ENCODE results near the gene HIVEP3. TPM values are rescaled to one million over a fixed set of nuclear protein-coding genes. Genes with fewer than 3 reads are reported as not detected.

HIVEP3 gene
- total and polyA plus RNA-seq, 3 donors from 2014 or later: 4.8 to 7.3 (median 7.2) TPM

DNA sequence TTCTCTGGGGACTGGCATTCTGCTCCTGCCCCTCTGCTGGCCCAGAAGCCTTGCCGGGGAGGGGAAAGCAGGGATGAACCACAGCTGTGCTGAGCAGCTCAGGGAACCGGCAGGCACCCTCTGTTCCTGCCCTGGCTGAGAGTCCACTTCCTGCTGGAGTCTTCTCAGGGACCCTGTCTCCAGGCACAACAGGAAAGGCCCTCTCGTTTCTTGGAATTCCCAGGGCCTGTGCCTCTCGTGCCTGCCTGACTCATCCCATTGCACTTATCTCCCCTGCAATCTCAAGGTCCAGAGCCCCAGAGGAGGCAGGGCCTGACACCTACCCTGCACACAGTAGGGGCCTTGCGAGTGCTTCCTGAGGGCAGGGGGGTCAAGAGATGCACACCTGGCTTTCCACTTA lies 433.1 kb downstream of the HIVEP3 start:
- intact Hi-C loops (cut with DNase I; ENCODE audit: low total_unique reads): no loop called here
- Histone ChIP-seq H3K4me1 (peaks cover 23% of the 10 kb centered on the region), H3K4me3 (no peak overlapping the region), H3K27me3 (no peaks in the 10 kb centered on the region), H3K36me3 (ENCODE audit: low read depth, missing control alignments) (no peaks in the 10 kb centered on the region), H3K27ac (no peak overlapping the region), H3K9me3 (no peaks in the 10 kb centered on the region)
- 39 to 46% methylated on average over 3 to 5 of the region's 5 CpGs for WGBS, 2 donors
- TF ChIP-seq, protein P1, sequence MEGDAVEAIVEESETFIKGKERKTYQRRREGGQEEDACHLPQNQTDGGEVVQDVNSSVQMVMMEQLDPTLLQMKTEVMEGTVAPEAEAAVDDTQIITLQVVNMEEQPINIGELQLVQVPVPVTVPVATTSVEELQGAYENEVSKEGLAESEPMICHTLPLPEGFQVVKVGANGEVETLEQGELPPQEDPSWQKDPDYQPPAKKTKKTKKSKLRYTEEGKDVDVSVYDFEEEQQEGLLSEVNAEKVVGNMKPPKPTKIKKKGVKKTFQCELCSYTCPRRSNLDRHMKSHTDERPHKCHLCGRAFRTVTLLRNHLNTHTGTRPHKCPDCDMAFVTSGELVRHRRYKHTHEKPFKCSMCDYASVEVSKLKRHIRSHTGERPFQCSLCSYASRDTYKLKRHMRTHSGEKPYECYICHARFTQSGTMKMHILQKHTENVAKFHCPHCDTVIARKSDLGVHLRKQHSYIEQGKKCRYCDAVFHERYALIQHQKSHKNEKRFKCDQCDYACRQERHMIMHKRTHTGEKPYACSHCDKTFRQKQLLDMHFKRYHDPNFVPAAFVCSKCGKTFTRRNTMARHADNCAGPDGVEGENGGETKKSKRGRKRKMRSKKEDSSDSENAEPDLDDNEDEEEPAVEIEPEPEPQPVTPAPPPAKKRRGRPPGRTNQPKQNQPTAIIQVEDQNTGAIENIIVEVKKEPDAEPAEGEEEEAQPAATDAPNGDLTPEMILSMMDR (IDR thresholded peaks at IDR 0.05): no peak
- no peak for TF ChIP-seq POLR2A (IDR thresholded peaks at IDR 0.05)
- DNase-seq: no peak

DNA sequence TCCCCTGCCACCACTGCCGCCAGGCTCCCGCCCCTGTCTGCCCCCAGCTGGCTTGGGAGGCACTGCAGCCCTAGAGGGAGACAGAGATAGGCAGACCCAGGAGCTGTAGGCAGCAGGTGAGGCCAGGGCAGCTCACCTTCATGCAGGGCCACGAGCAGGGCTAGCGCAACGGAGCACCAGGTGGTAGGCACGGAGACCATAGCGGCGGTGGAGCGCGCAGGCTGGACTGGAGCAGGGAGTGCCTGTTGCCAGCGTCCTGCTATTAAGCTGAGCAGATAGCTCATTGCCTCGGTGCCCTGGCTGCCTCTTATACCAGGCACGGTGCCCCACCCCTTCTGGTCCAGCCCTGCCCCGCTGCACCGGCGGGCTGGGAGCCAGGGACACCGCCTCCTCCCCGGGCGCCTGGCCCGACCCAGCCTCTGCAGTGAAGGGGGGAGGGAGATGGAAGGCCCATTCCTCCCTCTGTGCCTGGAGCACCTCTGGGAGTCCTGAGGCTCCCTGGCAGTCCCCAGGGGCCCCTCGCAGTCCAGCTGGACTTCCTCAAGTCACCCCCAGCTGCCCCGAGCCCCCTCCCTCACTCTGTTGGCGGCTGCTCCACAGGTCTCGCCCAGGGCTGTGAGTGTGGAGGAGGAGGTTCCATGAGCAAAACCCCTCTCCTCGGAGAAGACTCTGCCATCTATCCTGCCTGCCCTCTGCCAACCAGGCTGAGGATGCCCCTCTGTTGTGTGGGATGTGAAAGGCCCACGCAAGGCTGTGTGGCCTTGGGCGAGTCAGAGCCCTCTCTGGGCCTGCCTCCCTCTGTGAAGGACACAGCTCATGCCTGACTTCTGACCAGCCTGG lies 434.1 kb downstream of the HIVEP3 start, which contains the start of gene EDN2:
Gene EDN2 (minus strand): TSS at position 282 of the 840 bp plus-strand sequence. CDS start 82 bp downstream, at position 200.
- Histone ChIP-seq H3K27me3 (no peaks in the 10 kb centered on the region), H3K4me1 (peaks cover 23% of the 10 kb centered on the region), H3K4me3 (no peak within 1 kb of the TSS), H3K27ac (no peak within 1 kb of the TSS), H3K36me3 (ENCODE audit: low read depth, missing control alignments) (no peaks in the 10 kb centered on the region), H3K9me3 (no peaks in the 10 kb centered on the region)
- 60 to 80% methylated on average over 5 to 27 of the region's 27 CpGs for WGBS, 2 donors
- intact Hi-C loops (cut with DNase I; ENCODE audit: low total_unique reads): no loop called here
- peak; percentile 29 for DNase-seq
- TF ChIP-seq, protein P1 (IDR thresholded peaks at IDR 0.05): peak in 1 of 3 experiments; percentile 16
- TF ChIP-seq POLR2A (IDR thresholded peaks at IDR 0.05): no peak

DNA sequence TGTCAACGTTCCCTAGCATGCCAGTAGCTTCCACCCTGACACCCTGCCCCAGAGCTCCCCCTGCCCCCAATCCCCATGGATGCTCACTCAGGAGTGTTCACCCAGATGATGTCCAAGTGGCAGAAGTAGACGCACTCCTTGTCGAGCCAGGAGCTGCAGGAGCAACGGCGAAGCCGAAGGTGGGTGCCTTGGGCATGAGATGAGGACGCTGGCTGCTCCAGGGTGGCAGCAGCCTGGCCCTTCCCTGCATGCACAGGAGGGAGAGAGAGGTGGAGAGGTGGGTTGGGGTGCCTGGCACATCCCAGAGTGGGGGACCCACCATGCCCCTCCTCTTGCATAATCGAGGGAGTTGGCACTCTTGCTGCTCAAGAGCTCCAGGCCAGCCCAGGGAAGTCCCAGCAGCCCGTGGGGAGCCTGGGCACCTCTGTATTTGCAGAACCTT lies 434.7 kb downstream of the HIVEP3 start:
- intact Hi-C loops (cut with DNase I; ENCODE audit: low total_unique reads): no loop called here
- TF ChIP-seq POLR2A (IDR thresholded peaks at IDR 0.05): no peak
- TF ChIP-seq, protein P1 (IDR thresholded peaks at IDR 0.05): no peak
- WGBS, 2 donors: 79 to 89% methylated on average over 8 to 9 of the region's 9 CpGs
- DNase-seq: no peak
- Histone ChIP-seq H3K9me3 (no peaks in the 10 kb centered on the region), H3K27ac (no peak overlapping the region), H3K36me3 (ENCODE audit: low read depth, missing control alignments) (no peaks in the 10 kb centered on the region), H3K4me1 (peaks cover 27% of the 10 kb centered on the region), H3K27me3 (no peaks in the 10 kb centered on the region), H3K4me3 (no peak overlapping the region)

DNA sequence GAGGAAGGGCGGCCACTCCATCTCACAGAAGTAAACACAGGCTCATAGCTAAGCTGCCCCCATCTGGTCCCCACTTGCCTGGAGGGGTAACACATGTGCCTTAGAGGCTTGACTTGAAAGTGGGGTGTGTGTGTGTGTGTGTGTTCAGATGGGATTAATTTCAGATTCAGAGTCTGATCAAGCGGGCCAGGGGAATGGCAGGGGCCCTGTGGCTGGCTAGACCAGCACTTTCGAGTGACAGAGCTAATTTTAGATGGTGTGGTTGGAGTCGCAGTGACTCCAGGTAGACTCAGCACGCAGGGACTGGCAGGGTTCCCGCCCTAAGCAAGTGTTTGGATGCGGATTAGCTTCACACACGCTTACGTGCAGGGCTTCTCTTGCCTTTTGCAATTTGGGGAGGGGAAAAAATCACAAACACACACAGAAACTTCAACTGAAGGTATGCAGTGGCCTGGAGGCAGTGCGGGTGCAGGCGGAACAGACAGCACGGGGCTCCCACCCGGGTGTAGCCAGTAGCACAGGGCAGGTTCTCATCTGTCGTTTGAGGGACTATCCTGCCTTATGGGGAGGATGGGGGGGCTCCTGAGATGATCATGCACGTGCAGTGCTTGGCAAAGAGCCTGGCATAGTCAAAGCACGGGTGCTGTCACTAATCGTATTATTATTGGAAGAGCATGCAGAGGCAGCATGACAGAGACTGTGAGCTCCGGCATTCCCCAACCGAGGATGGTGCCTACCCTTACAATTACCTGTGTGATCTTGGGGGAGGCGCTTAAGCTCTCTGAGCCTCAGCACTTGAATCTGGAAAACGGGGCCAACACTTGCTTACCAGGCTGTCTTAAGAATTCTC lies 435.5 kb downstream of the HIVEP3 start:
- Histone ChIP-seq H3K4me1 (peaks cover 35% of the 10 kb centered on the region), H3K9me3 (no peaks in the 10 kb centered on the region), H3K4me3 (no peak overlapping the region), H3K27me3 (no peaks in the 10 kb centered on the region), H3K27ac (no peak overlapping the region), H3K36me3 (ENCODE audit: low read depth, missing control alignments) (no peaks in the 10 kb centered on the region)
- TF ChIP-seq POLR2A (IDR thresholded peaks at IDR 0.05): no peak
- TF ChIP-seq, protein P1 (IDR thresholded peaks at IDR 0.05): no peak
- intact Hi-C loops (cut with DNase I; ENCODE audit: low total_unique reads): no loop called here
- no peak for DNase-seq
- WGBS, 2 donors: 83 to 88% methylated on average over 21 of the region's 21 CpGs
